ENCODE results near the gene ALB.

ALB gene

GRCh38 chr4:73468170-73468569 lies 64.1 kb downstream of the ALB start:
- H3K27me3 Mint-ChIP-seq, result peaks cover 10% of the 10 kb centered on the region
- H3K4me3 Mint-ChIP-seq, result no peak overlapping the region

GRCh38 chr4:73470728-73471127 lies 66.6 kb downstream of the ALB start:
- peaks cover 10% of the 10 kb centered on the region for H3K27me3 Mint-ChIP-seq
- DNase-seq (no peak), ATAC-seq (no peak)
- no peaks in the 10 kb centered on the region for H3K36me3 Mint-ChIP-seq (ENCODE audit: low read depth)
- H3K27ac Mint-ChIP-seq, result no peak overlapping the region
- H3K4me3 Mint-ChIP-seq, result no peak overlapping the region
- H3K9me3 Mint-ChIP-seq, result peaks cover 10% of the 10 kb centered on the region
- H3K4me1 Mint-ChIP-seq, result no peaks in the 10 kb centered on the region

More at GRCh38 chr4:73468170-73468569, 64.1 kb downstream of the ALB start:
- DNase-seq, result no peak
- Mint-ChIP-seq H3K9me3 (peaks cover 7% of the 10 kb centered on the region), H3K27ac (no peak overlapping the region), H3K36me3 (ENCODE audit: low read depth) (no peaks in the 10 kb centered on the region), H3K4me1 (no peaks in the 10 kb centered on the region)
- ATAC-seq, result no peak
